Neural cell (in vitro differentiated cells): ENCODE measurements around the gene RAB18.

Source experiments
- CTCF ChIP-seq: fragments of 450-650 bp; IDR thresholded peaks from 2 replicates; pipeline ENCODE4 v1.5.1; 2014; ENCODE audit warnings: antibody characterized with exemption, mild to moderate bottlenecking, moderate library complexity; ENCODE audit not compliant: poor library complexity, severe bottlenecking
- EP300 ChIP-seq: fragments of 450-650 bp; conservative IDR thresholded peaks from 2 replicates; pipeline ENCODE4 v1.6.1; 2014; ENCODE audit warnings: antibody characterized with exemption, mild to moderate bottlenecking, moderate library complexity; ENCODE audit not compliant: poor library complexity, severe bottlenecking
- EZH2 ChIP-seq: fragments of 200-600, 300-800 bp; shearing (Covaris generic), sonication (generic); IDR thresholded peaks from 2 replicates; pipeline ENCODE4 v1.6.1; 2014; ENCODE audit warnings: antibody characterized with exemption, low read length, borderline replicate concordance, mild to moderate bottlenecking; ENCODE audit not compliant: insufficient read depth, poor library complexity, severe bottlenecking
- MXI1 ChIP-seq: fragments of 450-650 bp; conservative IDR thresholded peaks from 2 replicates; pipeline ENCODE4 v1.6.1; 2014; ENCODE audit warnings: antibody characterized with exemption, mild to moderate bottlenecking; ENCODE audit not compliant: poor library complexity, severe bottlenecking
- POLR2AphosphoS5 ChIP-seq: IDR thresholded peaks from 2 replicates; pipeline ENCODE4 v1.6.1; 2012
- RAD21 ChIP-seq: fragments of 450-650 bp; conservative IDR thresholded peaks from 2 replicates; pipeline ENCODE4 v1.6.1; 2014; ENCODE audit warnings: antibody characterized with exemption, mild to moderate bottlenecking, moderate library complexity
- SMC3 ChIP-seq: fragments of 450-650 bp; conservative IDR thresholded peaks from 2 replicates; pipeline ENCODE4 v1.6.1; 2014; ENCODE audit warnings: antibody characterized with exemption, mild to moderate bottlenecking, moderate library complexity; ENCODE audit not compliant: poor library complexity
- TAF1 ChIP-seq: IDR thresholded peaks from 2 replicates; pipeline ENCODE4 v1.6.1; 2012; ENCODE audit warnings: low read depth

GRCh38 chr10:27461312-27461711 lies 42.8 kb upstream of the RAB18 start:
- TF ChIP-seq RAD21 (no peak), CTCF (no peak), EZH2 (no peak), POLR2AphosphoS5 (no peak), TAF1 (no peak), SMC3 (no peak), MXI1 (no peak), EP300 (no peak)
